Stimulated activated CD8-positive, alpha-beta memory T cell treated with anti-CD3 and anti-CD28 coated beads, Interleukin-15, amount 100 ng/mL, for 4 hours (primary cell): ENCODE results near the gene CCR4.
"Not testable (repeated sequence)": the region's sequence is repeated elsewhere in the genome, so short reads cannot be mapped to it uniquely, and the experiment has no call there.

Experiments used
- DNase-seq, 2 donors: peaks; one replicate each; pipeline ENCODE4 v3.0.0-alpha.2; 2020; ENCODE audit warnings: low read depth in 2 of 2

CCR4 gene

GRCh38 chr3:32983124-32983523, 31.7 kb downstream of the CCR4 start:
- DNase-seq = no peak

GRCh38 chr3:32984918-32985317, 33.5 kb downstream of the CCR4 start:
- not testable (repeated sequence) for DNase-seq

GRCh38 chr3:32989171-32989570, 37.7 kb downstream of the CCR4 start:
- DNase-seq = no peak

GRCh38 chr3:32990116-32990515, 38.7 kb downstream of the CCR4 start:
- no peak for DNase-seq

DNA sequence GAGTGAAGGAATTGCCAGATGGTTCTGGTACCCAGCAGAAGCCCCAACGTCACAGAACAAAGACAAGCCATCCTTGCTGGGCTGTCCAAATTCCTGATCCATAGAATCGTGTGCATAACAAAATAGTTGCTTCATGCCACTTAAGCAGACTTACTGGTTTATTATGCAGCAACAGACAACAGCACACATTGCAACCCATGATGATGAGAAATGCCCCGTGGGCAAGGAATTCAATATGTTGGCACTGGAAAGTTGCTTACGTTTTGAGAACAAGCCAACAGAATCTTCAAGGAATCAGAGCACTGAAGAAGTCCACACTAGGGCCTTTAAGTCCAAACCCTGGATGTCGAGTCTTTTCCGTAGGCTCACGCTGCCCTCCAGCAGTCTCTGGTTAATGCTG, 40.3 kb downstream of the CCR4 start:
- no peak for DNase-seq

DNA sequence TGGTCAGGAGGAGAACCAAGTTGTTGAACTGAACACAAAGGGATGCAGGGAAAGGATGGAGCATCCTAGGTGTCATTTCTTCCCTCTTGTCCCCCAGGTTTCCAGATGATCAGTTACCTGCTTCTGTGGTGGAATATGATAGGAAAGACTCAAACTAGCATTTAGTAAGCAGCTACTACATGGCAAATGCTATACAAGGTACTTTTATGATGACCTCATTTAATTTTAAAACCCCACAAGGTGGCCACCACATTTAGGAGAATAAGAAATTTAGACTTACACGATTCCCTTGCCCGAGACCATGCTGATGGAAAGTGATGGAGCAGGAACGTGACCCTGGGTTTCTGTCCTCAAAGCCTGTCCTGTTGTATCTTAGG, 40.9 kb downstream of the CCR4 start:
- no peak for DNase-seq

DNA sequence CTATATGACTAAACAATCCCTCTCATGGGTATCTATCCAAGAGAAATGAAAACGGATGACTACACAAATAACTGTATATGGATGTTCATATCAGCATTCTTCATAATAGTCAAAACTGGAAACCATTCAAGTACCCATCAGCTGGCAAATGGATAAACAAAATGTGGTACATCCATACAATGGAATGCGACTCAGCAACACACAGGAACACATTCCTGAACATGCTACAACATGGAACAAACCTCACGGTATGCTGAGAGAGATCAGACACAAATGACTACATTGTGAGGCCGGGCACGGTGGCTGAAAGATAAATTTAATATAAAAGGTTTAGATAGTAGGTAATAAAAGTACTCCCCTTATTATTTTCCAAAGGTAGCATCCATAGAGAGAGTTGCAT, 42.6 kb downstream of the CCR4 start:
- no peak for DNase-seq

DNA sequence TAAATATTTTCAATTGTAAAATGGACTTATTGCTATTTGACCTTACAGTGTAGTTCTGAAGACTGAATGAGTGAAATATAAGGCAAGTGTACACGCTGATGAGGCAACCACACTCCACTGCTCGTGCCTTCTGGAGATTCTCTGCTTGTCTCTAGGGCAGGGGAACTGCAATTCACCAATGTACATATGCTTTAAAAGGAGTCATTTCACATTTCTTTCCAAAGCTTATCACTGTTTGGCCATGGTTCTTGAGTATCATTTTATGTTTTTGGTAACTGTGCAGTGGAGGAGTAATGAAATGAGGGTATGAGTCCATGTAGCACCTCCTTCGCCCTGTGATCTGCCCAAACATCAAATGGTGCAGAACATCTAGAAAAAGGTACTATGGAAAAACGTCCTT, 43.7 kb downstream of the CCR4 start:
- no peak for DNase-seq

GRCh38 chr3:32996048-32996754, 44.8 kb downstream of the CCR4 start:
- DNase-seq = no peak

- no peak for DNase-seq
Observed at GRCh38 chr3:32996755-32997091, 45.3 kb downstream of the CCR4 start.

GRCh38 chr3:32998631-32999451, 47.4 kb downstream of the CCR4 start:
- DNase-seq = no peak

GRCh38 chr3:33000691-33001385, 49.4 kb downstream of the CCR4 start:
- DNase-seq = no peak

GRCh38 chr3:33001889-33002288, 50.4 kb downstream of the CCR4 start:
- DNase-seq = no peak

- DNase-seq = no peak
Observed at GRCh38 chr3:33003308-33003707, 51.9 kb downstream of the CCR4 start.

DNA sequence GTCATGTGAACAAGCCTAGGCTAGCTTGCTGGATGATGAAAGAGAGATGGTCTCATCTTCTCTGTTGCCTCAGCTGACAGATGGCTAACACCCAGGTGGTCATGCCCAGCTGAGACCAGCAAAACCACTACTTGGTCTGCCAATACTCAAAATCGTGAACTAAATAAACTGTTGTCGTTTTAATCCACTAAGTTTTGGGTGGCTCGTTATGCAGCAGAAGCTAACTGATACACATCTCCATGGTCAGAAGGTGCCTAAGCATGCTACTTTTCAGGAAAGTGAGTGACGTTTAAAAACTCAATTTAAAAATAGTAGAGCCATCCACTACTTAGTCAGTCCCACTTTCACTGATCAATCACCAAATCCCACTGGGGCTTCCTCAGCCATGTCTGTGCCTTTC, 52.8 kb downstream of the CCR4 start:
- no peak for DNase-seq

DNA sequence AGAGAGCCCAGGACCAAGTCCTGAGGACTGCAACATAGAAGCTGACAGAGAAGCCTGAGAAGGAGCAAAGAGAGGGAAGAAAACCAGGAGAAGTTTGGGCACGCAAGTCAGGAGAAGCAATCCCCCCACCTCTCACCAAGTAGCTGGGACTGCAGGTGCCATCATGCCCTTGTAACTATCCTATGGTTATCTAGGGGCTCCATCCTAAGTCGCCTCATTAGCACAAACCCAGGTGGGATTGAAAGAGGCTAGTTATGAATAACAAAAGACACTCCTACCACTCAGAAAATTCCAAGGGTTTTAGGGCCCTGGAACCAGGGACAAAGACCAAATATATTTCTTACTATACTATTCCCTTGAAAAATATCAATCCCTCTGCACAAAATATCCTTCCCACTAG, 53.5 kb downstream of the CCR4 start:
- DNase-seq = no peak
